DND-41 (cell line): ENCODE data around the gene INTS3.

Source experiments
- ATAC-seq: fragments of 200-7000 bp; cut with Tn5 transposase; 3 replicates; pipeline ENCODE4 v1.9.1; 2021; ENCODE audit warnings: low read depth; ENCODE audit not compliant: insufficient read depth
- DNase-seq: peaks from one replicate; pipeline ENCODE4 v3.0.0-alpha.2; 2020
- H2AFZ ChIP-seq: 2 replicates; pipeline ENCODE4 v1.6.0; 2012; ENCODE audit warnings: low read depth, low read length
- H3K27ac ChIP-seq: 2 replicates; pipeline ENCODE4 v1.5.1; 2012; ENCODE audit warnings: low read length, inconsistent platforms
- H3K27me3 ChIP-seq: fragments of 200-600 bp; sonication (generic); 2 replicates; pipeline ENCODE4 v1.6.0; 2012; ENCODE audit warnings: low read length, mild to moderate bottlenecking, inconsistent platforms; ENCODE audit not compliant: insufficient read depth, poor library complexity
- H3K36me3 ChIP-seq: 2 replicates; pipeline ENCODE4 v1.5.1; 2012; ENCODE audit warnings: low read length, inconsistent platforms; ENCODE audit not compliant: insufficient read depth
- H3K4me1 ChIP-seq: 2 replicates; pipeline ENCODE4 v1.5.1; 2012; ENCODE audit warnings: mild to moderate bottlenecking, low read length; ENCODE audit not compliant: insufficient read depth
- H3K4me2 ChIP-seq: 2 replicates; pipeline ENCODE4 v1.6.0; 2012; ENCODE audit warnings: mild to moderate bottlenecking, moderate library complexity, low read length, inconsistent platforms; ENCODE audit not compliant: insufficient read depth
- H3K4me3 ChIP-seq, 2 experiments: fragments of 200-600 bp in 1 of 2; shearing (Covaris generic) in 1 of 2; 2 replicates each; pipeline ENCODE4 v1.5.1; 2012 to 2016; ENCODE audit warnings: inconsistent platforms in 2 of 2, low read length in 2 of 2, mild to moderate bottlenecking in 2 of 2, low read depth in 1 of 2, moderate library complexity in 1 of 2
- H3K79me2 ChIP-seq: 2 replicates; pipeline ENCODE4 v1.6.0; 2012; ENCODE audit warnings: low read length, inconsistent platforms; ENCODE audit not compliant: insufficient read depth
- H3K9ac ChIP-seq: 2 replicates; pipeline ENCODE4 v1.6.0; 2012; ENCODE audit warnings: low read depth, mild to moderate bottlenecking, inconsistent platforms, low read length, moderate library complexity
- H3K9me3 ChIP-seq: 2 replicates; pipeline ENCODE4 v1.5.1; 2012; ENCODE audit warnings: low read length, moderate library complexity, mild to moderate bottlenecking, inconsistent platforms; ENCODE audit not compliant: insufficient read depth, severe bottlenecking
- H4K20me1 ChIP-seq: 2 replicates; pipeline ENCODE4 v1.6.0; 2012; ENCODE audit warnings: low read length; ENCODE audit not compliant: insufficient read depth
- EZH2 ChIP-seq: IDR thresholded peaks from 3 replicates; pipeline ENCODE4 v1.6.1; 2012; ENCODE audit warnings: borderline replicate concordance, low read depth, mild to moderate bottlenecking, moderate library complexity, low read length, inconsistent platforms; ENCODE audit not compliant: severe bottlenecking
- TF ChIP-seq, protein P1 (sequence below): IDR thresholded peaks from 2 replicates; pipeline ENCODE4 v1.5.1; 2012; ENCODE audit warnings: borderline replicate concordance, low read length, moderate library complexity, mild to moderate bottlenecking; ENCODE audit not compliant: poor library complexity, severe bottlenecking; ENCODE audit errors: extremely low read depth

The INTS3 gene

GRCh38 chr1:153789478-153790034 is 61.7 kb downstream of the INTS3 start:
- no peak for TF ChIP-seq EZH2
- TF ChIP-seq, protein P1, sequence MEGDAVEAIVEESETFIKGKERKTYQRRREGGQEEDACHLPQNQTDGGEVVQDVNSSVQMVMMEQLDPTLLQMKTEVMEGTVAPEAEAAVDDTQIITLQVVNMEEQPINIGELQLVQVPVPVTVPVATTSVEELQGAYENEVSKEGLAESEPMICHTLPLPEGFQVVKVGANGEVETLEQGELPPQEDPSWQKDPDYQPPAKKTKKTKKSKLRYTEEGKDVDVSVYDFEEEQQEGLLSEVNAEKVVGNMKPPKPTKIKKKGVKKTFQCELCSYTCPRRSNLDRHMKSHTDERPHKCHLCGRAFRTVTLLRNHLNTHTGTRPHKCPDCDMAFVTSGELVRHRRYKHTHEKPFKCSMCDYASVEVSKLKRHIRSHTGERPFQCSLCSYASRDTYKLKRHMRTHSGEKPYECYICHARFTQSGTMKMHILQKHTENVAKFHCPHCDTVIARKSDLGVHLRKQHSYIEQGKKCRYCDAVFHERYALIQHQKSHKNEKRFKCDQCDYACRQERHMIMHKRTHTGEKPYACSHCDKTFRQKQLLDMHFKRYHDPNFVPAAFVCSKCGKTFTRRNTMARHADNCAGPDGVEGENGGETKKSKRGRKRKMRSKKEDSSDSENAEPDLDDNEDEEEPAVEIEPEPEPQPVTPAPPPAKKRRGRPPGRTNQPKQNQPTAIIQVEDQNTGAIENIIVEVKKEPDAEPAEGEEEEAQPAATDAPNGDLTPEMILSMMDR, result no peak
- Histone ChIP-seq H3K4me2 (no peak overlapping the region), H2AFZ (no peak overlapping the region), H3K27me3 (no peaks in the 10 kb centered on the region), H4K20me1 (no peaks in the 10 kb centered on the region), H3K4me3 (no peak overlapping the region), H3K36me3 (no peaks in the 10 kb centered on the region), H3K27ac (no peak overlapping the region), H3K79me2 (no peaks in the 10 kb centered on the region), H3K9me3 (no peaks in the 10 kb centered on the region), H3K4me1 (peaks cover 3% of the 10 kb centered on the region; the same call in 1 of the 2 replicates), H3K9ac (no peak overlapping the region)
- peak; percentile 37 for DNase-seq
- peak; percentile 57 for ATAC-seq

- TF ChIP-seq EZH2, result no peak
- TF ChIP-seq, protein P1, result no peak
- Histone ChIP-seq H3K4me3 (no peak overlapping the region), H3K27me3 (no peaks in the 10 kb centered on the region), H3K36me3 (no peaks in the 10 kb centered on the region), H3K27ac (no peak overlapping the region), H4K20me1 (no peaks in the 10 kb centered on the region), H2AFZ (no peak overlapping the region), H3K4me2 (no peak overlapping the region), H3K4me1 (peaks cover 3% of the 10 kb centered on the region; the same call in 1 of the 2 replicates), H3K9me3 (no peaks in the 10 kb centered on the region), H3K79me2 (no peaks in the 10 kb centered on the region), H3K9ac (no peak overlapping the region)
- DNase-seq (no peak), ATAC-seq (no peak)
These were observed 62.6 kb downstream of the INTS3 start for GRCh38 chr1:153790313-153790965.

GRCh38 chr1:153790966-153791647 is 63.3 kb downstream of the INTS3 start:
- Histone ChIP-seq H3K36me3 (no peaks in the 10 kb centered on the region), H3K4me2 (no peak overlapping the region), H3K9me3 (no peaks in the 10 kb centered on the region), H4K20me1 (no peaks in the 10 kb centered on the region), H3K4me1 (peaks cover 3% of the 10 kb centered on the region; the same call in 1 of the 2 replicates), H3K27ac (no peak overlapping the region), H3K9ac (no peak overlapping the region), H2AFZ (no peak overlapping the region), H3K79me2 (no peaks in the 10 kb centered on the region), H3K4me3 (no peak overlapping the region), H3K27me3 (no peaks in the 10 kb centered on the region)
- DNase-seq (no peak), ATAC-seq (peak; percentile 65)
- TF ChIP-seq, protein P1, result no peak
- TF ChIP-seq EZH2, result no peak
